ENCODE measurements around the gene GCH1.

Gene GCH1

DNA sequence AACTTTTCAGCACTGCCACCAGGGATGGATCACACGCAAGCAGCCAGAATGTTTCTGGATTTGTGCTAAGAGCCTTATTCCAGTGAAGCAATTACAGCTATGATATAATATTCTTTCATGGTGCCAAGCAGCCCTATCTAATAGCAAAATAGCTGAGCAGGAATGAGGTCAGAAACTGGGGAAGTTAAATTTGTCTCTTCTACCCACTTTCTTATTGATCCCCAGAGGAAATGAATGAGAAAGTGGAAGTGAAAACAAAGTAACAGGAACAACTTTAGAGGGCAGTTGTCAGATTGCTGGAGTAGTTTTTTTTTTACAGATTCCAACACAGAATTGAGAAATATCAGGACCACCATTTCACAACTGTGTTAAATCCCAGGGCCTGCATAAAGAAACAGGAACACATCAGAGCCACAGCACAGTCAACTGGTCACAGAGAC lies 44.8 kb downstream of the GCH1 start:
- DNase-seq = no peak

GRCh38 chr14:54856152-54856551 lies 46.5 kb downstream of the GCH1 start:
- DNase-seq = no peak

DNA sequence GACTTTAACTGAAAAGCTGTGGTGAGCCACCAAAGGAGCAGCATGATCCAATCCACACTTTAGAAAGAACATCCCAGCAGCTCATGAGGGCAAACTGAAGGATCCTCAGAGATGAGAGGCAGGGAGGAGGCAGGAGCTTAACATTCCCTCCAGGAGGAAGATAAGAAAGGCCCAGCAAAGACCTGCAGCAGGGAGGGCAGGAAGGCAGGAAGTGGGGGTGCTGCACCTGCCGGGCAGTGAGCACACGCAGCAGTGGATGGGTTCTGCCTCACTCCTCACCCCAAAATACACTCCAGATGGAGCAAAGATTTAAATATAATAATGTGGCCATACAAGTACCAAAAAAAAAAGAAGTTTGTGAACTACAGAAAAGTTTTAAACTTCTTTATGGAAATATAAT lies 48.4 kb downstream of the GCH1 start:
- no peak for DNase-seq

GRCh38 chr14:54853339-54853738 lies 49.3 kb downstream of the GCH1 start:
- no peak for DNase-seq

GRCh38 chr14:54852215-54852614 lies 50.4 kb downstream of the GCH1 start:
- no peak for DNase-seq

- DNase-seq = no peak
Observed at GRCh38 chr14:54848910-54849309, 53.7 kb downstream of the GCH1 start.

GRCh38 chr14:54845641-54846040 lies 57.0 kb downstream of the GCH1 start:
- no peak for DNase-seq

DNA sequence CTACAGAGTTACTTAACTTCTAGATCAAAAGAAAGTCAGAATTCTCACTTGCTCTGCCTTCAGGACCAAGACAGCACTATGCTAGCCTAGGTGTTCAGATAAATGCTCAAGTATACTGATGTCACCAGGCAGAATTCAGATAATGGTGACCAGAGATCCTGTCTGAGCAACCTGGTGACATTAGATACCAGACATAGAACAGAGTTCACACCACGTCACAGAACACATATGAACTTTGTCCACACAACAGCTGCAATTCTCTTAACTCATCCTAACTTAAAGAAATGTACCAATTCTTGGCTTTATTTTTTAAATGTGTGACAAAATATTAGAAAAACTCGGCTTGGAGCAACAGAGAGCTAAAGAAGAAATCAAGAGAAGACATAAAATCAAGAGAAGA lies 58.1 kb downstream of the GCH1 start:
- no peak for DNase-seq

GRCh38 chr14:54840798-54841197 lies 61.8 kb downstream of the GCH1 start:
- no peak for DNase-seq

DNA sequence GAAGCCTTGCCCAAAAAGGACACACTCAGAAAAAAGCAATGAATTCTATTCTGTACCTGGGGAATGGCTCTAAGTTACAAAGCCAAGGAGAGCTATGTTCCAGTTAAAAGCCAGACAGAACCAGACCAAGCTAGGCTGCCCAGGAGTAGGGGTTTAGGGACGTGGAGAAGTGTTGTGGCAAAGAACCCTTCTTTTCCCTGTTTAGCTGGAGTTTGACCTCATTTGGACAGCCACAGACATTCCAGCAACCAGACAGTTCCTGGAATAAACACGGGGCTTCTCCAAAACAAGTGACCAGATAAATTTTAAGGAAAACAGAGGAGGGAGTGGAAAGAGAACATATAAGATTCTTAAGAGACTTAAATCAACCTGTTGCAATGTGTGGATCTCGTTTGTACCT lies 62.3 kb downstream of the GCH1 start:
- no peak for DNase-seq

DNA sequence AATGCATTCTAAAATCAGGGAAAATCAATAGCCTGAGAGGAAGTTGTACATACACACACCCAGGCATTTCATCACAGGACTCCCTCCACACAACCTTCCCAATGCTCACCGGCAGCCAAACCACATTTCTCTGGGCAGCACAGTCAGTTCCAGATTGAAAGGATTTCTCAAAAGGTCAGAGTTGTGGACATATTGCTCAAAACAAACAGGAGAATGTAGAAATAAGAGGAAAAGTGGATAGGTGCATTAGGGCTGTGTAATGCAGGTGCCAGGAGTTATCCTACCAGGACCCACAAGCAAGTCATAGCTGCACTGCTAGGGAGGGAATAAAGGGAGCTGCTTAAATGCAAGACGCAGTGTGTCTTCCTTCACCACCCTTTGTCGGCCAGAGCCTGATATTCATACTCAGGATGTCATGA lies 62.9 kb downstream of the GCH1 start:
- DNase-seq = no peak

- no peak for DNase-seq
Observed at GRCh38 chr14:54838931-54839512, 63.6 kb downstream of the GCH1 start.

DNA sequence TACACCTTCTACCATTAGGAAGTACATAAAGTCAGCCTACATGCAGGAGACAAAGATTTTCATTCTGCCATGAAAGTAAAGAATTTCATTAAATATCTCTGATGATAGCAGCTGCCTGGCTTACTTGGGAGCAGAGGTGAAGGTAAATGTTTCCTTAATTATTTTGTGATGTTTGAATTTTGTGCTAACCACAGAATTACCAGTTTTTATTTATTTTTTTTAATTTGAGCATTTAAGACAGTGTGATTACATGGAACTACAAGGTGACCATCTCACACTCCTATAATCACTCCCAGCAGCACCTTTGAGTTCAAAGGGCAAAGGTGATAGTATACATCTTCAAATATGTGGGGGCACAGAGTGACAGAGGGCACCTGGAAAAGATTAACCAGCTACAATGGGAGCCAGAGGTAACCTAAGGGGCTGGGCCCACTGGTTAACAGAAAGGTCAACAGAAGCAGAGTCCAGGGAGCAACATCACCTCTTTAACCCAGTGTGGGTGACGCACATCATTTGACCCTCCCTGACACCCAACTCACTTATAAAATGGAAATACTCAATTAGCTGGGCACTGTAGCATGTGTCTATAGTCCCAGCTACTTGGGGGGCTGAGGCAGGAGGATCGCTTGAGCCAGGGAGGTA lies 65.0 kb downstream of the GCH1 start:
- no peak for DNase-seq

DNA sequence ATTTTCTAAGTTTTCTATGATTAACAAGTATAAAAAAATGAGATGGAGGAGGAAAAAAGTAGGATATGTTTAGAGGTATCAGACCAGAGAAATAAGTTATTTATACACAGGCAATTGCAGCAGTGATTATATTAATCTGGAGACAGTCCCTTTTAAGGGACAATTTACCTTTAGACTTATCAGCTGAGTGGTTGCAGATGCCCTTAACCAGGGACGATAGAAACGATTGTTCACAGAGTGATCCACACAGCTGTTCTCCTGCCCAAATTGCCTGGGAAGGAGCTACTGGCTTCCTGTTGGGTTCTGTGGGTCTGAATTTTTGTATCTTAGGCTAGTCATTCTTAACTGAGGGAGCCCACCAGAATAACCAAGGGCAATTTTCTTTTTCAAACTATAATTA lies 66.4 kb downstream of the GCH1 start:
- no peak for DNase-seq

DNA sequence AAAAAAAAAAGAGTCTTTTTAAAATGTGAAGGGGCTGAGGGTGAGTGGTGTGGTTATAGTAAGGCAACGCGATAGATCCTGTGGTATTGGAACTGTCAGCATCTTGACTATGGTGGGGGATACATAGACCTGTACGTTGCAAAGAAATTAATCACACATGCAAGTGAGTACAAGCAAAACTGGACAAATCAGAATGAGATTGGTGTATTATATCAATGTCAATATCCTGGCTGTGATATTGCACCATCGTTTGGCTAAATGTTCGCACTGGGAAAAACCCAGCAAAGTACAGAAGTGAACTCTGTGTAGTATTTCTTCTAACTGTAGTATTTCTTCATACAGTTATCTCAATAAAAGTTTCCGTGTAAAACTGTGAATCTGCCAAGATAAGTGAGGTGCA lies 67.9 kb downstream of the GCH1 start:
- no peak for DNase-seq

GRCh38 chr14:54834081-54834480 lies 68.5 kb downstream of the GCH1 start:
- no peak for DNase-seq

DNA sequence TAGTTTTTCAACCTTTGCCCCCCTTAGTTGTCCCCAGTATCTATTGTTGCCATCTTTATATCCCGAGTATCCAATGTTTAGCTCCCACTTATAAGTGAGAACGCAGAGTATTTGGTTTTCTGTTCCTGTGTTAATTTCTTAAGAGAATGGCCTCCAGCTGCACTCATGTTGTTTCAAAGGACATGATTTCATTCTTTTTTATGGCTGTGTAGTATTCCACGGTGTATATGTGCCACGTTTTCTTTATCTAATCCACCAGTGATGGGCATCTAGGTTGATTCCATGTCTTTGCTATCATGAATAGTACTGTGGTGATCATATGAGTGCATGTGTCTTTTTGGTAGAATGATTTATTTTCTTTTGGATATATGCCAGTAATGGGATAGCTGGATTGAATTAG lies 72.0 kb downstream of the GCH1 start:
- no peak for DNase-seq

DNA sequence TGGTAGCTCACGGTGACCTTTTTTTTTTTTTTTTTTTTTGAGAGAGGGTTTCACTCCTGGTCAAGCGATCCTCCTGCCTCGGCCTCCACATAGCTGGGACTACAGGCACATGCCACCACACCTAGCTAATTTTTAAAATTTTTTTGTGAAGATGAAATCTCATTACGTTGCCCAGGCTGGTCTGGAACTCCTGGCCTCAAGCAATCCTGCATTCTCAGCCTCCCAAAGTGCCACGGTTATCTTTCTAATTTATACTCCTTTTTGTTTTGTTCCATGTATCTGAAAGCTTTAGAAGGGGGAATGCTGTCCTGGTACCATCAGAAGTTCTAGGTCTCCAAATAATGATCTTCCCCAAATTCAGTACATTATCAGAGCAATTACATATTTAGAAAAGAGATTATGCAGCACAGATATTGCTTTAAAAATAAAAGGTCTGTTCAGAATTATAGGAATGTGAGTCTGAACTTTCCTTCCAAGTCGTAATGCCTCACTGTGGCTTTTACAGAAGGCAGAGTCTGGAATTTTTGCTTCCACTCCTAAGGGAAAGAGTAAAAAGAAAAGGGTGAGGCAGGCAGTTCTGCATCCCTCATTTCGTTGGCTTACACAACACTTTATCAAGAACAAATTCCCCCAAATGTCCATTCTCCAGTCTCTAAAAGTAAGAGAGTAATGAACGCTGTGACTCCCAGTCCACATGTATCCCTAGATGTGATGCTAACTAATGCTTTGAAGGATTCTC lies 73.0 kb downstream of the GCH1 start:
- DNase-seq = no peak

- DNase-seq = no peak
Observed at GRCh38 chr14:54828037-54828436, 74.6 kb downstream of the GCH1 start.

DNA sequence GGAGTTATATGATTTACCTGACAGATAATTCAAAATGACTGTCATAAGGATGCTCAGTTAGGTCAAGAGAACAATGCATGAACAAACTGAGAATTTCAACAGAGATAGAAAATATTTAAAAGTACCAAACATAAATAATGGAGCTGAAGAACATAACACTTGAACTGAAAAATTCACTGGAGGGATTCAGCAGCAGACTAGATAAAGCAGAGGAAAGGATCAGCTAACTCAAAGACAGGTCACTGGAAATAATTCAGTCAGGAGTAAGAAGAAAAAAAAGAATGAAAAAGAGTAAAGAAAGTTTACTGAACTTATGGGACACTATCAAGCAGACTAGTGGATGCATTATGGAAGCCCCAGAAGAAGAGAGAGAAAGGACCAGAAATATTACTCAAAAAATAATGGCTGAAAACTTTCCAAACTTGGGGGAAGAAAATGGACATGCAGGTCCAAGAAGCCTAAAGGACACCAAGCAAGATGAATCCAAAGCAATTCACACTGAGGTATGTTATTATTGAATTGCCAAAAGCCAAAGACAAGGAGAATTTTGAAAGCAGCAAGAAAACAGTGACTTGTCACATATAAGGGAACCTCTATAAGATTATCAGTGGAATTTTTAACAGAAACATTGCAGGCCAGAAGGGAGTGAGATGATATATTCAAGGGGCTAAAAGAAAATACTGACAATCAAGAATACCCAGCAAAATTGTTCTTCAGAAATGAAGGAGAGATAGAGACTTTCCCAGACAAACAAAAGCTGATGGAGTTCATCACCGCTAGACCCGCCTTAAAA lies 78.7 kb downstream of the GCH1 start:
- DNase-seq = no peak

- DNase-seq = no peak
Observed at GRCh38 chr14:54822685-54823084, 79.9 kb downstream of the GCH1 start.

GRCh38 chr14:54818201-54819133 lies 84.2 kb downstream of the GCH1 start:
- peak; percentile 92 for DNase-seq

All from NCI-H1092 treated with DMSO at 0.1 percent for 48 hours (cell line).